ENCODE results near the gene PHYKPL. TPM values are rescaled to one million over a fixed set of nuclear protein-coding genes. Genes with fewer than 3 reads are reported as not detected.

PHYKPL gene
- polyA plus RNA-seq, 3 donors: 50.7 to 61.9 (median 55.2) TPM

- no peak for DNase-seq (ENCODE audit: low read depth in 3 of 3, low spot score in 2 of 3)
Measured at GRCh38 chr5:178196281-178196812, 36.3 kb downstream of the PHYKPL start.

DNA sequence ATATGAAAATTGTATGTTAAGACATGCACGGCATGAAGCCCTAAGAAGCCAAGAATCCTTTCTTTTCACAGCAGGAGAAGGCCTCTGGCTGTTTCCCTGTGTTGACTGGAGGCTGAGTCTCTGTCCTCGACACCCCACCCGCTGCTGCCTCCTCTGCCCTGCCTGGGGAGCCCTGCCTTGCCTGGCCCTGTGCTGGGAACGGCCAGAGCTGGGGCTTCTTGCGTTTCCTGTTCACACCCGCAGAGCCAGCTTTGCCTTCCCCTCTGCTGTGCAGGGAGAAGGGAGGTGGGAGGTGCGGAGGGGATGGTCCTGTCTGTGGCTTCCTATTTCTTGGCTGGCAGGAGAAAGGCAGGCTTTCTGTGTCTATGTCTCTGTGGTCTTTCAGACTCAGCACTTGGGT lies 38.6 kb downstream of the PHYKPL start:
- DNase-seq (ENCODE audit: low read depth in 3 of 3, low spot score in 2 of 3): no peak

DNA sequence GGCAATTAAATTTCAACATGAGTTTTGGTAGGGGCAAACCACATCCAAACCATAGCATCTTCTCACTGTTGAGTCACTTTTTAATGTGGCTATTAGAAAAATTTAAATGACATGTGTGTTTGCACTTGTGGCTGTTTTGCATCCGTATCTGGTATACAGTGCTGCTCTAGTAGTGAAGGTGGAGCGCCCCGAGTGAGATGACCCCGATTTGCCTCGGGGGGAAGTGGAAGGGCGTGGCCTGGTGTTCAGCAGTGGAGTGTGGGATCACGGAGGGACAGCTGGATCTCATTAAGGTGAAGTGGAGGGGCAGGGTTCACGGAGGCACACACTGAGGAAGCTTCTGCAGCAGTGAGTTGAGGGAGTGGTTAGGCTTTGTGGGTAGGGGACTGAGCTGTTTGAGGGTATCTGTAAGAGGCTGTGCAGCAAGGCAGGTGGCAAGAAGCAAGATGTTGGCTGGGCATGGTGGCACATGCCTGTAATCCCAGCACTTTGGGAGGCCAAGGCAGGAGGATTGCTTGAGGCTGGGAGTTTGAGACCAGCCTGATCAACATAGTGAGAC lies 39.3 kb downstream of the PHYKPL start:
- DNase-seq (ENCODE audit: low read depth in 3 of 3, low spot score in 2 of 3): no peak

DNA sequence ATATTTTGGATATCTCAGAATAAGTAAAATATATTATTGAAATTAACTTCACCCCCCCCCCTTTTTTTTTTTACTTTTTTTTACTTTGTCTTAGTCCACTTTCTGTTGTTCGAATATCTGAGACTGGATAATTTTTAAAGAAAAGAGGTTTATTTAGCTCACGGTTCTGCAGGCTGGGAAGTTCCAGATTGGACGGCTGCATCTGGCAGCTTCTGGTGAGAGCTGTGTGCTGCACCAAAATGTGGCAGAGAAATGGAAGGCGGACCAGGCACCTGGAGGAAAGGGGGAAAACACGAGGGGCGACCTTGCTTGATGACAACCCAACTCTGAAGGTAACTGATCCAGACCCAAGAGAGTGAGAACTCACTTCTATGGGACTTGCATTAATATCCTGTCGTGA lies 39.8 kb downstream of the PHYKPL start:
- DNase-seq (ENCODE audit: low read depth in 3 of 3, low spot score in 2 of 3): no peak

DNA sequence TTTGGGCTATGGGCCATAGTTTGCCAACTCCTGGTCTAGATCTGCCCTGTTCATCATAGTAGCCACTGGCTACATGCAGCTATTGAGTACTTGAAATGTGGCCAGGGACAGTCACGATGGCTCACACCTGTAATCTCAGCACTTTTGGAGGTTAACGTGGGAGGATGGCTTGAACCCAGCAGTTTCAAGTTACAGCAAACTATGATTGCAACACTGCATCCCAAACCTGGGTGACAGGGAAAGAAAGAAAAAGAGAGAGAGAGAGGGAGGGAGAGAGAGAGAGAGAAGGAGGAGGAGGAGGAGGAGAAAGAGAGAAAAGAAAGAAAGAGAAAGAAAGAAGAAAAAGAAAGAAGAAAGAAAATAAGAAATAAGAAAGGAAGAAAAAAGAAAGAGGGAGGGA lies 40.4 kb downstream of the PHYKPL start:
- DNase-seq (ENCODE audit: low read depth in 3 of 3, low spot score in 2 of 3): no peak

GRCh38 chr5:178191661-178192060 lies 40.9 kb downstream of the PHYKPL start:
- DNase-seq (ENCODE audit: low read depth in 3 of 3, low spot score in 2 of 3): no peak

GRCh38 chr5:178189433-178189832 lies 43.2 kb downstream of the PHYKPL start:
- no peak for DNase-seq (ENCODE audit: low read depth in 3 of 3, low spot score in 2 of 3)

DNA sequence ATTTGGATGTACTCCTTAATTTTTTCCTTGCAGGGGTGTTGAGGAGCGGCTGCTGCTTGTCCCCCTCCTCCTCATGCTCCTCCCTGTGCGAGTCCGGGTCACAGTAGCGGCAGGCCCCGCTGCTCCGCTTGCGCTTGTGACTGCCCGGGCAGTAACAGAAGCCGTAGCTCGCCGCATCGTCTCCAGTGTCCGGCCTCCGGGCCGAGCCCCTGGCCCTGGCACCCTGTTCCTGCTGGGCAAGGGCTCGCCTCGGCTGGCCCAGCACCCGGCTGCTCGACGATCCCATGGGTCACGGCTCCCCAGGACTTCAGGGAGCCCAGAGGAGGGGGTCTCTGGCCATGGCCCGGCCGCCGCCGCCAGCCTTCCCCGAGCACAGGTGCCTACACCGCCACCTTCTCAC lies 45.6 kb downstream of the PHYKPL start, which contains the start of gene GMCL2:
Gene GMCL2, minus strand, starts transcription at position 358 of the 400 bp plus-strand sequence. Its CDS starts 72 bp downstream, at position 286.
- DNase-seq (ENCODE audit: low read depth in 3 of 3, low spot score in 2 of 3): no peak

GRCh38 chr5:178186427-178186826 lies 46.2 kb downstream of the PHYKPL start:
- no peak for DNase-seq (ENCODE audit: low read depth in 3 of 3, low spot score in 2 of 3)

GRCh38 chr5:178182158-178182876 lies 50.3 kb downstream of the PHYKPL start:
- DNase-seq (ENCODE audit: low read depth in 3 of 3, low spot score in 2 of 3): no peak

DNA sequence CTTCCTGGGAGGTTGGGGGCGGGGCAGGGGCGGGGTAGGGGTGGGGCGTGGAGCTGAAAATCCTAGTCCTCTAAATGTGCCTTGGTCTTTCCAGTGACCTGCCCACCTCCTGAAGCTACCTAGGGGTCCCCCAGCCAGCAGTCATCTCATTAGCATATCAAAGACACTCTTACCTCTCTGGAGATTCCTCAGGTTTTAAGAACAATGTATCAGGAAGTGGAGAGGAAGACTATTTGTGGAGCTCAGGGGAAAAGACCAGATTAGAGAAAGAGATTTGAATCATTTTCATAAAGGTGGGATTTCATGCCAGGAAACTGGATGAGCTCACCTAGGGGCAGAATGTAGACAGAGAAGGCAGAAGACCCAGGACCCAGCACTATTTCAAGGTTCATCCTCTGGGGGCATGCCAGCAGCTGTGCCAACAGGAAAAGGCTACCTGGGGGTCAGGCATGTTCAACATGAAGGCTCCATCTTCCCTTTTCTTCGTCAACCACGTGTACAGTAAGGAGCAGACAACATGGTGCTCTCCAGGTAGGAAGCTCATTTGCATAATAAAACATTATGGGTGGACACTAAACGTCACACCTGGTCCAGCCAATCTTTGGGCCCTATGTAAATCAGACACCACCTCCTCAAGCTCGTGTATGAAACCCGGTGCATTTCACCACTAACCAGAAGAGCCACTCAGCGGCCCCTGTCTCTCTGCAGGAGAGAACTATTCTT lies 52.3 kb downstream of the PHYKPL start:
- DNase-seq (ENCODE audit: low read depth in 3 of 3, low spot score in 2 of 3): no peak

- DNase-seq (ENCODE audit: low read depth in 3 of 3, low spot score in 2 of 3): no peak
Measured at GRCh38 chr5:178177569-178177968, 55.0 kb downstream of the PHYKPL start.

DNA sequence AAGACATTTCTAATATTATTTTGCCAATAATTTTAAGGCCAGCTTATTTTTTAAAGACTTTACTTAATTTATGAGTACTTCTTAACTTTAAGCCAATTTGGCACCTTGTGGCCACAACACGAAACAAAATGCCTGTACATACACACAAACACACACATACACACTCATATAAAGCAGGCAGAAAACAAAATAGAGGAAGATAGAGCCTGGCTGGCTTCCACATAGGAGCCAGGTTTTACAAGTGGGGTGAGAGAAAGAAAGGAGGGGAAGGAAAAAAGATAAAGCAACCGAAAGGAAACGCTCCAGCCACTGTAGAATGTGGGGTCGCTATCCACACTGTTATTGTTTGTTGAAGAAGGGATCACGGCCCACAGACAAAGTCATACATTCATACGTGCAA lies 55.8 kb downstream of the PHYKPL start:
- DNase-seq (ENCODE audit: low read depth in 3 of 3, low spot score in 2 of 3): no peak

GRCh38 chr5:178174456-178174855 lies 58.1 kb downstream of the PHYKPL start:
- no peak for DNase-seq (ENCODE audit: low read depth in 3 of 3, low spot score in 2 of 3)

- DNase-seq (ENCODE audit: low read depth in 3 of 3, low spot score in 2 of 3): no peak
Measured at GRCh38 chr5:178170455-178170854, 62.1 kb downstream of the PHYKPL start.

- DNase-seq (ENCODE audit: low read depth in 3 of 3, low spot score in 2 of 3): no peak
Measured at GRCh38 chr5:178165581-178165980, 67.0 kb downstream of the PHYKPL start.

DNA sequence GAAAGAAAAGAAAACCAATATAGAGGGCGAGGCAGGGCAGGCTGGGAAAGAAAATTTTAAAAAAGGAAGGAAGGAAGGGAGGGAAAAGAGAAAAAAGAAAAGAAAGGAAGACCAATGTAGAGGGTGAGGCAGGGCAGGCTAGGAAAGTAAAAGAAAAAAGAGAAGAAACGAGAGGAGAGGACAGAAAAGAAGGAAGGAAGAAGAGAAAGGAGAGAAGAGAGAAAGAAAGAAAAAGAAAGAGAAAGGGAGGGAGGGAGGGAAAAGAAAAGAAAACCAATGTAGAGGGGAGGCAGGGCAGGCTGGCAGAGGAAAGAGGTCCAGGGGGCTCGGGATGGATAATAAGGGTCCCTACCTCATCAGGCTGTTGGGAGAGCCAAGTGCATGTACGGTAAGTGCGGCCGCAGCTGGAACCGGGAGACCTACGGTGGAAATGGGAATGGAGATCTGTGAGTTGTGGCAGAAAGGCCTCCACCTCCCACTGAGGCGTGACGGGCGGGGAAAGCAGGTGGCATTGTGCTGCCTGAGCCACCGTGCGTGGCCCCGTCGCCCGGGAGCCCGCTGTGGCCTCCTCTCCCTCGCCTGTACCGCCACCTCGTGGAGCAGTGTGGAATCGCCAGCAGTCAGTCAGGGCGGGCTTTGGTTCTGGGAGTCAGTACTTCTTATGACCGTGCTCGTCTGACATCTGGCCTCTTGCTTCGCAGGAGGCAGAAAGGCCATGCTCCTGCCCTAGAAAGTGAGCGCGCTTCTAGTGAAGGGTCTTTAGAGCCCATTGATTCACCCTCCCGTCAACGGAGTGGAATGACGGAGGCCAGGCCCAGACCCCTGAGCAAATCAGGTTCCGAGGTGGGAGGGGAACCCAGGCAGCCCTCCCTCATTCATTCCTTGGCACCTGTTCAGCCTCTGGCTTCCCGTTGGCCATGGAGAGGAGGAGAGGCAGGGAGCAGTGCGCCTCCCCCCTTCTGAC lies 68.5 kb downstream of the PHYKPL start:
- DNase-seq (ENCODE audit: low read depth in 3 of 3, low spot score in 2 of 3): peak; percentile 58 to 72 (median 58)

GRCh38 chr5:178162481-178162880 lies 70.1 kb downstream of the PHYKPL start:
- no peak for DNase-seq (ENCODE audit: low read depth in 3 of 3, low spot score in 2 of 3)

DNA sequence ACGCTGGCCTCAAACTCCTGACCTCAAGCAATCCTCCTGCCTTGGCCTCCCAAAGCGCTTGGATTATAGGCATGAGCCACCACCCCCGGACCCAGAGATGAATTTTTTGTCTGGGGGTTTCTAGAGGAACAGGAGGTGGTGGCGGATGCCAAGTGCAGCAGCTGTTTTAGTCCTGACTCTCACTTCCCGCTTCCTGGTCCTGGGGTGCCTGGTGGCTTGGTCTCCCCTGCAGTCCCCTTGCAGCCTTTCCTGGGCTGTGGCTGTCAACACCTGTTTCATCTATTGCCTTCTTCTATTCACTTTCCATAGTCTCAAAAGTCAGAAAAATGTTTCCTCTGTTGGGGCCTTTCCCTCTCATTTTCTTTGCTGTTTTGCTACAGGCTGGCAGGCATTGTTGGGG lies 72.4 kb downstream of the PHYKPL start:
- no peak for DNase-seq (ENCODE audit: low read depth in 3 of 3, low spot score in 2 of 3)

Data from right renal cortex interstitium (tissue), 3 donors.